NB4 (cell line): ENCODE measurements around the gene DEPDC1B.

Experiments used
- POLR2A ChIP-seq: IDR thresholded peaks from 2 replicates; pipeline ENCODE4 v1.6.1; 2011; ENCODE audit warnings: mild to moderate bottlenecking; ENCODE audit not compliant: insufficient read length; ENCODE audit errors: extremely low read depth
- TF ChIP-seq, protein P1 (sequence below): IDR thresholded peaks from one replicate; pipeline ENCODE4 v1.5.1; 2012; ENCODE audit warnings: low read depth, low read length
- TF ChIP-seq, protein P2 (sequence below): IDR thresholded peaks from 2 replicates; pipeline ENCODE4 v1.6.1; 2011; ENCODE audit warnings: low read depth, low read length

DNA sequence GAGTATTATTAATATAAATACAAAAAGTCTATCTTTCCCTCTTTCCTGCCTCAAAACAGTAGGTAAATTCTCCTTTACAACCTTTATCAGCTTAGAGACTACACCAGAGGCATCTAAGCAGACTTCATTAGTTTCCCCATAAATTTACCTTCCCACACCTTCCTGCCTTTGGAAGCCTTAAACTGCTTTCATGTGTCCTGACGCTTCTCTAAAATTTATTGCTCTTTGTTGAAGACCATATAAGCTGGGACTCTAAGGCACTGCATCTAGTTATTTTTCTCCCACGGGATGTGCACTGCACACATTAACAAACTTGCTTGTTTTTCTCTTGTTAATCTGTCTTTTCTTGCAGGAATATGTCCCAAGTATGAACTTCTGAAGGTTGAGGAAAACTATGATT lies 51.8 kb downstream of the DEPDC1B start:
- no peak for TF ChIP-seq POLR2A
- TF ChIP-seq, protein P1, sequence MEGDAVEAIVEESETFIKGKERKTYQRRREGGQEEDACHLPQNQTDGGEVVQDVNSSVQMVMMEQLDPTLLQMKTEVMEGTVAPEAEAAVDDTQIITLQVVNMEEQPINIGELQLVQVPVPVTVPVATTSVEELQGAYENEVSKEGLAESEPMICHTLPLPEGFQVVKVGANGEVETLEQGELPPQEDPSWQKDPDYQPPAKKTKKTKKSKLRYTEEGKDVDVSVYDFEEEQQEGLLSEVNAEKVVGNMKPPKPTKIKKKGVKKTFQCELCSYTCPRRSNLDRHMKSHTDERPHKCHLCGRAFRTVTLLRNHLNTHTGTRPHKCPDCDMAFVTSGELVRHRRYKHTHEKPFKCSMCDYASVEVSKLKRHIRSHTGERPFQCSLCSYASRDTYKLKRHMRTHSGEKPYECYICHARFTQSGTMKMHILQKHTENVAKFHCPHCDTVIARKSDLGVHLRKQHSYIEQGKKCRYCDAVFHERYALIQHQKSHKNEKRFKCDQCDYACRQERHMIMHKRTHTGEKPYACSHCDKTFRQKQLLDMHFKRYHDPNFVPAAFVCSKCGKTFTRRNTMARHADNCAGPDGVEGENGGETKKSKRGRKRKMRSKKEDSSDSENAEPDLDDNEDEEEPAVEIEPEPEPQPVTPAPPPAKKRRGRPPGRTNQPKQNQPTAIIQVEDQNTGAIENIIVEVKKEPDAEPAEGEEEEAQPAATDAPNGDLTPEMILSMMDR = no peak
- TF ChIP-seq, protein P2, sequence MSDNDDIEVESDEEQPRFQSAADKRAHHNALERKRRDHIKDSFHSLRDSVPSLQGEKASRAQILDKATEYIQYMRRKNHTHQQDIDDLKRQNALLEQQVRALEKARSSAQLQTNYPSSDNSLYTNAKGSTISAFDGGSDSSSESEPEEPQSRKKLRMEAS = no peak
